ENCODE data around the gene XCL2. TPM values are rescaled to one million over a fixed set of nuclear protein-coding genes. Genes with fewer than 3 reads are reported as not detected.
"Not testable (repeated sequence)": the region's sequence is repeated elsewhere in the genome, so short reads cannot be mapped to it uniquely, and the experiment has no call there.

The XCL2 gene
- total RNA-seq, 1 experiment from 2014 or later, result not detected

GRCh38 chr1:168583571-168583970 is 39.8 kb upstream of the XCL2 start:
- no peak for TF ChIP-seq EZH2 (IDR thresholded peaks at IDR 0.05; ENCODE audit: borderline replicate concordance, low read depth, low read length, poor library complexity, severe bottlenecking)
- TF ChIP-seq, protein P1, sequence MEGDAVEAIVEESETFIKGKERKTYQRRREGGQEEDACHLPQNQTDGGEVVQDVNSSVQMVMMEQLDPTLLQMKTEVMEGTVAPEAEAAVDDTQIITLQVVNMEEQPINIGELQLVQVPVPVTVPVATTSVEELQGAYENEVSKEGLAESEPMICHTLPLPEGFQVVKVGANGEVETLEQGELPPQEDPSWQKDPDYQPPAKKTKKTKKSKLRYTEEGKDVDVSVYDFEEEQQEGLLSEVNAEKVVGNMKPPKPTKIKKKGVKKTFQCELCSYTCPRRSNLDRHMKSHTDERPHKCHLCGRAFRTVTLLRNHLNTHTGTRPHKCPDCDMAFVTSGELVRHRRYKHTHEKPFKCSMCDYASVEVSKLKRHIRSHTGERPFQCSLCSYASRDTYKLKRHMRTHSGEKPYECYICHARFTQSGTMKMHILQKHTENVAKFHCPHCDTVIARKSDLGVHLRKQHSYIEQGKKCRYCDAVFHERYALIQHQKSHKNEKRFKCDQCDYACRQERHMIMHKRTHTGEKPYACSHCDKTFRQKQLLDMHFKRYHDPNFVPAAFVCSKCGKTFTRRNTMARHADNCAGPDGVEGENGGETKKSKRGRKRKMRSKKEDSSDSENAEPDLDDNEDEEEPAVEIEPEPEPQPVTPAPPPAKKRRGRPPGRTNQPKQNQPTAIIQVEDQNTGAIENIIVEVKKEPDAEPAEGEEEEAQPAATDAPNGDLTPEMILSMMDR (conservative IDR thresholded peaks at IDR 0.05; ENCODE audit: low read depth, low read length), result no peak
- no peak overlapping the region for H3K4me3 ChIP-seq (ENCODE audit: low read depth, low read length, poor library complexity, severe bottlenecking)
- ChIA-PET POLR2A (ENCODE audit: low non-redundant PET) (no interaction called here), CTCF (no interaction called here)
- no peaks in the 10 kb centered on the region for H3K36me3 ChIP-seq (ENCODE audit: insufficient read depth, low read length, poor library complexity, severe bottlenecking)
- H3K27ac ChIP-seq (ENCODE audit: low read depth, low read length, poor library complexity, severe bottlenecking), result no peak overlapping the region
- no peak for DNase-seq (ENCODE audit: low spot score)
- BruUV-seq (replicated peaks), result no TSS peak
- H3K9me3 ChIP-seq (ENCODE audit: low read depth, low read length, poor library complexity, severe bottlenecking), result no peaks in the 10 kb centered on the region
- no peaks in the 10 kb centered on the region for H3K27me3 ChIP-seq (replicated peaks; ENCODE audit: insufficient read depth, low read depth, low read length, poor library complexity)
- intact Hi-C loops (cut with micrococcal nuclease; ENCODE audit: unreplicated experiment), result no loop called here
- H3K4me1 ChIP-seq (ENCODE audit: insufficient read depth, low read length, poor library complexity, severe bottlenecking), result no peaks in the 10 kb centered on the region

DNA sequence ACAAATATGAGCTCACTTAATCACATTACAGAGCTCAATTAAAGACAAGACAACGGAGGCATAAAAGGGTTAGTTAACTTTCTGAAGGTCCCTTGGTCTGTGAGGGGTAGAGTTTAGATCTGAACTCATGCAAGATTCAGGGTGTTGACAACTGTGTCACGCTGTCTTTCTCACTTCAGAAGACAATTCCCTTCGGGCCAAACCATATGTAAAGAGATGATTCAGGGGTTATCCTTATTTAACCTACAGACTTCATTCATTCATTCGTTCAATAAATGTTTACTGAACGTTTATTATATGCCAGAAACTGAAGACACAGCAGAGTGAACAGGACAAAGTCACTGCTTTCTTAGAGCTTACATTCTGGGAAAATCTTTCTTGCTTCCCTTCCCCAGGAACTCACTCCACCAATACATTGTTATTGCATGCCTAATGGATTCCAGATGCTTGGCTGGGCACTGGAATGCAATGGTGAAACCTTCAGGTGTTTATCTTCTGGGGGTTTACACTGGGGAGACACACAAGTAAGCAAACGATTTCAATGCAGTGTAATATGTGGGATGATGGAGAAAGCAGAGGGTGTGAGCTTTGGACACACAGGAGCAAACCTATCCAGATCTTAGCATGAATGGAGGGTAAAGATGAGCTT is 39.0 kb upstream of the XCL2 start:
- no peaks in the 10 kb centered on the region for H3K4me1 ChIP-seq (ENCODE audit: insufficient read depth, low read length, poor library complexity, severe bottlenecking)
- H3K27ac ChIP-seq (ENCODE audit: low read depth, low read length, poor library complexity, severe bottlenecking), result no peak overlapping the region
- CTCF ChIA-PET, result no interaction called here

DNA sequence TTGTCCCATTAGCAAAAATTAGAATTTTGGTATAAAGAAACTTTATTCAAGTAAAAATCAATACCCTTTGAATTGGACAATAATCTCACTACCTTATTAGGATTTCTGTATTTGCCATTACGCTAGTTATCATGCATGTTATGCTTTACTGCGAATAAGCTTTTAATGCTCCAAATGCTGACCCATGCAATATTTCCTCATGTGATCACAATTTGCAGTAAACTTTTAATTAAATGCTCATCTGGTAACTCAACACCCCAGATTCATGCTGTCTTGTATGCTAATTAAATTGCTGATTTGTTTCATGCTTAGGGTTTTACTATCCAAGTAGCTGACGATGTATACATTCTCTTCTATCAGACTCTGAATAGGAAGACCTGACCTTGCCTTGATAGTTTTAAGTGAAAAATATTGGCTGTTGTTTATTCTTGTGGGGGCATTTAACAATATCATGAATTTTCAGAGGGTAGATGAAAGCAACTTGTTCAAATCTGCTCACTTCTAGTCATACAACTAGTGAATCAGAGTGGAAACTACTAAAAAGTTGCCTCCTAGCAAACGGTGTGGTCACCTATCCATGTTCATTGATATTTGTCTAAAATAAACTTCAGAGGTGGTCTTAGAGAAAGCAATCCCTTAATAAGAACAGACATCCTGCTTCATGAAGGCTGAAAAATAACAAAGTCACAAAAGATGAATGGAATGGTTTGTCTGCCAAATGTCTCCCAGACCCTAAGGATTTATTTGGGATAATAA is 38.2 kb upstream of the XCL2 start:
- H3K36me3 ChIP-seq (ENCODE audit: insufficient read depth, low read length, poor library complexity, severe bottlenecking), result no peaks in the 10 kb centered on the region
- intact Hi-C loops (cut with micrococcal nuclease; ENCODE audit: unreplicated experiment), result no loop called here
- BruUV-seq (replicated peaks), result no TSS peak
- no peak overlapping the region for H3K27ac ChIP-seq (ENCODE audit: low read depth, low read length, poor library complexity, severe bottlenecking)
- no peaks in the 10 kb centered on the region for H3K27me3 ChIP-seq (replicated peaks; ENCODE audit: insufficient read depth, low read depth, low read length, poor library complexity)
- no peaks in the 10 kb centered on the region for H3K4me1 ChIP-seq (ENCODE audit: insufficient read depth, low read length, poor library complexity, severe bottlenecking)
- ChIA-PET POLR2A (ENCODE audit: low non-redundant PET) (no interaction called here), CTCF (no interaction called here)
- H3K9me3 ChIP-seq (ENCODE audit: low read depth, low read length, poor library complexity, severe bottlenecking), result no peaks in the 10 kb centered on the region
- TF ChIP-seq, protein P1 (conservative IDR thresholded peaks at IDR 0.05; ENCODE audit: low read depth, low read length), result no peak
- TF ChIP-seq EZH2 (IDR thresholded peaks at IDR 0.05; ENCODE audit: borderline replicate concordance, low read depth, low read length, poor library complexity, severe bottlenecking), result no peak
- DNase-seq (ENCODE audit: low spot score), result no peak
- H3K4me3 ChIP-seq (ENCODE audit: low read depth, low read length, poor library complexity, severe bottlenecking), result no peak overlapping the region

More for the DNA sequence above, 39.0 kb upstream of the XCL2 start:
- intact Hi-C loops (cut with micrococcal nuclease; ENCODE audit: unreplicated experiment), result no loop called here
- Histone ChIP-seq H3K27me3 (replicated peaks; ENCODE audit: insufficient read depth, low read depth, low read length, poor library complexity) (no peaks in the 10 kb centered on the region), H3K9me3 (ENCODE audit: low read depth, low read length, poor library complexity, severe bottlenecking) (no peaks in the 10 kb centered on the region), H3K36me3 (ENCODE audit: insufficient read depth, low read length, poor library complexity, severe bottlenecking) (no peaks in the 10 kb centered on the region), H3K4me3 (ENCODE audit: low read depth, low read length, poor library complexity, severe bottlenecking) (no peak overlapping the region)
- POLR2A ChIA-PET (ENCODE audit: low non-redundant PET), result no interaction called here
- DNase-seq (ENCODE audit: low spot score), result no peak
- BruUV-seq (replicated peaks), result no TSS peak
- TF ChIP-seq EZH2 (IDR thresholded peaks at IDR 0.05; ENCODE audit: borderline replicate concordance, low read depth, low read length, poor library complexity, severe bottlenecking), result no peak
- TF ChIP-seq, protein P1 (conservative IDR thresholded peaks at IDR 0.05; ENCODE audit: low read depth, low read length), result no peak

DNA sequence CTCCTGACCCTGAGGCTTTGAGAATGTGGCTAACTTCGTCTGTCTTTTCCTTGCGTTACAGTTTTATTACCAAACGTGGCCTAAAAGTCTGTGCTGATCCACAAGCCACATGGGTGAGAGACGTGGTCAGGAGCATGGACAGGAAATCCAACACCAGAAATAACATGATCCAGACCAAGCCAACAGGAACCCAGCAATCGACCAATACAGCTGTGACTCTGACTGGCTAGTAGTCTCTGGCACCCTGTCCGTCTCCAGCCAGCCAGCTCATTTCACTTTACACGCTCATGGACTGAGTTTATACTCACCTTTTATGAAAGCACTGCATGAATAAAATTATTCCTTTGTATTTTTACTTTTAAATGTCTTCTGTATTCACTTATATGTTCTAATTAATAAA is 37.2 kb upstream of the XCL2 start:
- POLR2A ChIA-PET (ENCODE audit: low non-redundant PET); DNase-seq (ENCODE audit: low spot score); H3K4me3 ChIP-seq (ENCODE audit: low read depth, low read length, poor library complexity, severe bottlenecking); CTCF ChIA-PET; H3K4me1 ChIP-seq (ENCODE audit: insufficient read depth, low read length, poor library complexity, severe bottlenecking); H3K27ac ChIP-seq (ENCODE audit: low read depth, low read length, poor library complexity, severe bottlenecking); H3K27me3 ChIP-seq (replicated peaks; ENCODE audit: insufficient read depth, low read depth, low read length, poor library complexity); intact Hi-C loops (cut with micrococcal nuclease; ENCODE audit: unreplicated experiment); H3K36me3 ChIP-seq (ENCODE audit: insufficient read depth, low read length, poor library complexity, severe bottlenecking); BruUV-seq (replicated peaks); H3K9me3 ChIP-seq (ENCODE audit: low read depth, low read length, poor library complexity, severe bottlenecking): not testable (repeated sequence)

DNA sequence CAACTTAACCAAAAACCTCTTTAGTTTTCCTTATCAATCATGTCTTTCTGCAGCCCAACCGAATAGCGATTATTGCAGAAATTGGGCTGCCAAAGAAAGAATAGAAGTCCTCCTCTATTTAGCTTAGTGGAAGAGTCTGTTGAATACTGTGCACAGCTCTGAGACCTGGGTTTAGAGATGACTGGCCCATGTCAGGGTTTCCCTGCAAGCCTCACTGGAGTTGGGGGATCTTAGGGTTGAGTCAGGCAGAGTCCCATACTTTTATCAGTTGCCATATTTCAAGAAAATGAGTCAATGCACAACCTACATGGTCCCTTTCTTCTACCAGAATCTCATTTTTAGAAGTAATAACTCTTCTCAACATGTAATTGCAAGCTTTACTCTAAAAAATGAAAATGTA is 36.5 kb upstream of the XCL2 start:
- H3K4me3 ChIP-seq (ENCODE audit: low read depth, low read length, poor library complexity, severe bottlenecking); BruUV-seq (replicated peaks); intact Hi-C loops (cut with micrococcal nuclease; ENCODE audit: unreplicated experiment); H3K27ac ChIP-seq (ENCODE audit: low read depth, low read length, poor library complexity, severe bottlenecking); DNase-seq (ENCODE audit: low spot score); H3K36me3 ChIP-seq (ENCODE audit: insufficient read depth, low read length, poor library complexity, severe bottlenecking); POLR2A ChIA-PET (ENCODE audit: low non-redundant PET); CTCF ChIA-PET; H3K9me3 ChIP-seq (ENCODE audit: low read depth, low read length, poor library complexity, severe bottlenecking); H3K4me1 ChIP-seq (ENCODE audit: insufficient read depth, low read length, poor library complexity, severe bottlenecking); H3K27me3 ChIP-seq (replicated peaks; ENCODE audit: insufficient read depth, low read depth, low read length, poor library complexity): not testable (repeated sequence)

Measured in A673 (cell line).